Mesangial cell (primary cell): ENCODE data around the gene FUS. TPM values are rescaled to one million over a fixed set of nuclear protein-coding genes. Genes with fewer than 3 reads are reported as not detected.

Source experiments
- total RNA-seq: library from RNA; depleted of rRNA; stranded (reverse); fragments of >200 nt; gene quantifications from 2 replicates; pipeline ENCODE4 v1.2.3, GENCODE V29; 2015

The FUS gene
- total RNA-seq = 43.7 and 78.9 TPM in 2 replicates

GRCh38 chr16:31179747-31180459, at the start of gene FUS:
TSS of gene FUS (plus strand) at chr16:31180139. CDS start at chr16:31180215, 76 bp downstream.

GRCh38 chr16:31135535-31136286, 44.2 kb upstream of the FUS start, which contains the start of gene PRSS8:
TSS of gene PRSS8 (minus strand) at chr16:31135727. CDS start at chr16:31135498, 229 bp downstream.

GRCh38 chr16:31149894-31150890, 29.7 kb upstream of the FUS start, which contains the start of gene PRSS36:
TSS of gene PRSS36 (minus strand) at chr16:31150066. CDS start at chr16:31150035, 31 bp downstream.

GRCh38 chr16:31202414-31203375, 22.8 kb downstream of the FUS start, which contains the start of gene PYCARD:
TSS of gene PYCARD (minus strand) at chr16:31202760. CDS start at chr16:31202690, 70 bp downstream.

GRCh38 chr16:31213877-31214707, 34.2 kb downstream of the FUS start, which contains the start of gene TRIM72:
TSS of gene TRIM72 (plus strand) at chr16:31214119. CDS start at chr16:31214739, 620 bp downstream.

GRCh38 chr16:31216422-31217135, 36.6 kb downstream of the FUS start, which contains the start of gene PYDC1:
TSS of gene PYDC1 (minus strand) at chr16:31217135. CDS start at chr16:31217028, 107 bp downstream.

Other genes with a start within 250 kb of the FUS start
- 24.4 and 95.3 TPM in 2 replicates for gene ORAI3, start 231.1 kb upstream of the FUS start, total RNA-seq
- 6.5 and 8.0 TPM in 2 replicates for gene SETD1A, start 222.4 kb upstream of the FUS start, total RNA-seq
- gene HSD3B7, start 194.9 kb upstream of the FUS start, total RNA-seq = 11.2 and 64.7 TPM in 2 replicates
- gene STX1B, start 169.5 kb upstream of the FUS start, total RNA-seq = 0.63 and 0.65 TPM in 2 replicates
- 20.9 and 23.1 TPM in 2 replicates for gene STX4, start 146.6 kb upstream of the FUS start, total RNA-seq
- 13.4 and 14.2 TPM in 2 replicates for gene ZNF668, start 105.9 kb upstream of the FUS start, total RNA-seq
- gene ZNF646, start 105.7 kb upstream of the FUS start, total RNA-seq = 12.7 and 22.7 TPM in 2 replicates
- gene PRSS53, start 91.2 kb upstream of the FUS start, total RNA-seq = 0.81 and 1.6 TPM in 2 replicates
- 217 and 229 TPM in 2 replicates for gene VKORC1, start 85.3 kb upstream of the FUS start, total RNA-seq
- gene BCKDK, start 71.8 kb upstream of the FUS start, total RNA-seq = 88.5 and 103 TPM in 2 replicates
- gene KAT8, start 62.5 kb upstream of the FUS start, total RNA-seq = 31.8 and 47.4 TPM in 2 replicates
- 2.6 and 13.1 TPM in 2 replicates for gene PRSS8, start 44.4 kb upstream of the FUS start, total RNA-seq
- 1.1 and 7.9 TPM in 2 replicates for gene PRSS36, start 30.1 kb upstream of the FUS start, total RNA-seq
- 37.3 and 88.6 TPM in 2 replicates for gene PYCARD, start 22.6 kb downstream of the FUS start, total RNA-seq
- not detected in 2 replicates for gene TRIM72, start 34.0 kb downstream of the FUS start, total RNA-seq
- gene PYDC1, start 37.0 kb downstream of the FUS start, total RNA-seq = not detected in 2 replicates
- 2.1 TPM in 1 of 2 replicates, not detected in the other for gene ITGAM, start 79.8 kb downstream of the FUS start, total RNA-seq
- under 0.01 TPM in 2 replicates for gene ITGAX, start 175.0 kb downstream of the FUS start, total RNA-seq
- not detected in 2 replicates for gene ITGAD, start 213.2 kb downstream of the FUS start, total RNA-seq
- not detected in 2 replicates for gene COX6A2, start 248.2 kb downstream of the FUS start, total RNA-seq